ENCODE results near the gene STIM2. TPM values are rescaled to one million over a fixed set of nuclear protein-coding genes. Genes with fewer than 3 reads are reported as not detected.

The STIM2 gene
- total RNA-seq, 1 experiment from 2014 or later: 30.2 TPM

GRCh38 chr4:26830701-26831100, 29.9 kb upstream of the STIM2 start:
- no peaks in the 10 kb centered on the region for H3F3A ChIP-seq (ENCODE audit: insufficient read depth, low read depth)
- H4K20me1 ChIP-seq (ENCODE audit: insufficient read depth): no peaks in the 10 kb centered on the region
- H3K36me3 ChIP-seq (ENCODE audit: low read depth): no peaks in the 10 kb centered on the region
- intact Hi-C loops (cut with micrococcal nuclease; ENCODE audit: unreplicated experiment): no loop called here
- H3K9me3 ChIP-seq (ENCODE audit: insufficient read depth, low read depth): no peaks in the 10 kb centered on the region
- no peaks in the 10 kb centered on the region for H3K9me2 ChIP-seq (ENCODE audit: insufficient read depth)
- no TSS peak for BruUV-seq (replicated peaks)
- CTCF ChIA-PET: no interaction called here
- TF ChIP-seq CTCF (conservative IDR thresholded peaks at IDR 0.05) (no peak), EZH2 (IDR thresholded peaks at IDR 0.05; ENCODE audit: low read depth) (no peak)
- H3K27me3 ChIP-seq (ENCODE audit: insufficient read depth, low read depth): no peaks in the 10 kb centered on the region
- H3K79me2 ChIP-seq (ENCODE audit: low read depth): no peaks in the 10 kb centered on the region
- POLR2A ChIA-PET (ENCODE audit: unreplicated experiment): no interaction called here
- H2AFZ ChIP-seq: no peak overlapping the region
- no peak for DNase-seq
- no peaks in the 10 kb centered on the region for H3K4me1 ChIP-seq (replicated peaks; ENCODE audit: insufficient read depth)
- H3K4me3 ChIP-seq: no peak overlapping the region
- H3K4me2 ChIP-seq: no peak overlapping the region
- no peak overlapping the region for H3K27ac ChIP-seq

- no peak overlapping the region for H3K4me3 ChIP-seq
- no peaks in the 10 kb centered on the region for H3K9me2 ChIP-seq (ENCODE audit: insufficient read depth)
- H3K4me2 ChIP-seq: no peak overlapping the region
- TF ChIP-seq CTCF (conservative IDR thresholded peaks at IDR 0.05) (no peak), EZH2 (IDR thresholded peaks at IDR 0.05; ENCODE audit: low read depth) (no peak)
- no peaks in the 10 kb centered on the region for H3K27me3 ChIP-seq (ENCODE audit: insufficient read depth, low read depth)
- H3K36me3 ChIP-seq (ENCODE audit: low read depth): no peaks in the 10 kb centered on the region
- no peaks in the 10 kb centered on the region for H3K9me3 ChIP-seq (ENCODE audit: insufficient read depth, low read depth)
- POLR2A ChIA-PET (ENCODE audit: unreplicated experiment): no interaction called here
- no peak overlapping the region for H3K27ac ChIP-seq
- CTCF ChIA-PET: no interaction called here
- no peak overlapping the region for H2AFZ ChIP-seq
- BruUV-seq (replicated peaks): no TSS peak
- no peaks in the 10 kb centered on the region for H3F3A ChIP-seq (ENCODE audit: insufficient read depth, low read depth)
- no peak for DNase-seq
- intact Hi-C loops (cut with micrococcal nuclease; ENCODE audit: unreplicated experiment): no loop called here
- H4K20me1 ChIP-seq (ENCODE audit: insufficient read depth): no peaks in the 10 kb centered on the region
- no peaks in the 10 kb centered on the region for H3K4me1 ChIP-seq (replicated peaks; ENCODE audit: insufficient read depth)
- no peaks in the 10 kb centered on the region for H3K79me2 ChIP-seq (ENCODE audit: low read depth)
These were observed 24.1 kb upstream of the STIM2 start for GRCh38 chr4:26836539-26836938.

DNA sequence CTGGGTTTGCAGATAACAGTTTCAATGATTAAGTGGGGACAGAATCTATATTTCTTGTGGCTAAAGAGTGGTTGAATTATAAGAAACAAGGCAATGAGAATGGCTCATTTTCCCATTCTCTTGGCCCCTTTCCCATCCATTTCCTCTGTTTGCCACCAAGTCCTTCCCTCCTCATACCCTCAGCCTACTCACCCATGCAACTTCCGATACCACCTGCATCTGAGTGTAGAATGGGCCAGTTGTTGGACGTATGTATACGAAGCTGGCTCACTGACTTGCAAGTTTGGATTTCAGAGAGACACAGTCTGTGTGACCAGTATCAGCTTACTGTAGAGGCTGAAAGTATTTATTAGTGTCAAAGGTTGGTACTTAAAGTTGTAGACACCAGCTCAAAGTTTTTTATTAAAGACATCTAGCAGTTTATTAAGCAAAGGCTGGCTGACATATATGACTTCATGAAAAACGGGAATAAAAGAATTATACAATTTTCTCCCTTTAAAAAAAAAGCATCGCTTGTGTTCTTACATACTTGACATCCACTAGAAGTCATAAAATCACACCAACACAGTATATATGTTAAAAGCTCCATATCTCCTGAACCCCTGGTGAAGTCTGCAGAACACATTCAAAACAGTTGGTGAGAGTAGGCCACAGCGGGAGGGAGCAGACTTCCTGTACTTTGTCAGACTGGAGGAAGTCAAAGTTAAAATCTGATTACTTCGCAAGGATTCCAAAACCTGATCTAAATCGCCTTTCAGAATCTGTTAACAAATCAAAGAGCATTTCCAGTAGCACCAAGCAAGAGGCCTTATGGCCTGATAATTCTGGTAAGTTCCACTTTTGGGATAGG, 22.4 kb upstream of the STIM2 start:
- H3F3A ChIP-seq (ENCODE audit: insufficient read depth, low read depth): no peaks in the 10 kb centered on the region
- ChIA-PET CTCF (no interaction called here), POLR2A (ENCODE audit: unreplicated experiment) (no interaction called here)
- H3K27ac ChIP-seq: no peak overlapping the region
- H4K20me1 ChIP-seq (ENCODE audit: insufficient read depth): no peaks in the 10 kb centered on the region
- no peaks in the 10 kb centered on the region for H3K9me2 ChIP-seq (ENCODE audit: insufficient read depth)
- BruUV-seq (replicated peaks): no TSS peak
- H3K4me2 ChIP-seq: no peak overlapping the region
- TF ChIP-seq CTCF (conservative IDR thresholded peaks at IDR 0.05) (no peak), EZH2 (IDR thresholded peaks at IDR 0.05; ENCODE audit: low read depth) (no peak)
- no peak overlapping the region for H2AFZ ChIP-seq
- intact Hi-C loops (cut with micrococcal nuclease; ENCODE audit: unreplicated experiment): no loop called here
- no peak overlapping the region for H3K4me3 ChIP-seq
- H3K4me1 ChIP-seq (replicated peaks; ENCODE audit: insufficient read depth): no peaks in the 10 kb centered on the region
- H3K9me3 ChIP-seq (ENCODE audit: insufficient read depth, low read depth): no peaks in the 10 kb centered on the region
- H3K36me3 ChIP-seq (ENCODE audit: low read depth): no peaks in the 10 kb centered on the region
- H3K79me2 ChIP-seq (ENCODE audit: low read depth): no peaks in the 10 kb centered on the region
- no peak for DNase-seq
- H3K27me3 ChIP-seq (ENCODE audit: insufficient read depth, low read depth): no peaks in the 10 kb centered on the region

Measured in PC-9 (cell line).